ENCODE measurements around the gene FBXW12. TPM values are rescaled to one million over a fixed set of nuclear protein-coding genes. Genes with fewer than 3 reads are reported as not detected.

FBXW12 gene
- total RNA-seq, 1 experiment from 2014 or later = not detected

DNA sequence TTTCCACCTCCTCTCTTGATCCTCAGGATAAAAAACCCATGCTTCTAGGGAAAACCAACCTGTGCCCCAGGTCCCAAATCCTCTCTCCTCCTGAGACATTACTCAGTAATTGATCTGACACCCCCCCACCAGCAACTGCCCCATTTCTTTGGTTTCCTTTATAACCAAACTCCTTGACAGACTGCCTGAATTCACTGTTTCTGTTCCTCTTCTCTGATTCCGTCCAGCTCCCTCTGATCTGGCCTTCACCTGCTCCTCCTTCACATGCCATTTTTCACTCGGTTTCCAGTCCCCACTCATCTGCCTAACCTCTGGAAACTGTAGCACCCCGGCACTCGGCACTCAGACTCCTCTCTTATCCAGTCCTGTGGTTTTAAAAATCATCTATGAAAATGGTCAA lies 65.8 kb downstream of the FBXW12 start:
- Histone ChIP-seq H3K36me3 (ENCODE audit: control insufficient read depth in 1 of 2, insufficient read depth in 2 of 2, low read length in 2 of 2) (peaks cover 9 to 21% of the 10 kb centered on the region in 2 experiments; a peak in 3 of 4 replicates), H3K9ac (ENCODE audit: low read length) (no peak overlapping the region), H4K20me1 (ENCODE audit: insufficient read depth) (no peaks in the 10 kb centered on the region), H2AFZ (ENCODE audit: low read depth, low read length, poor library complexity, severe bottlenecking) (no peak overlapping the region), H3K4me1 (ENCODE audit: control insufficient read depth in 1 of 2, insufficient read depth in 2 of 2, low read length in 2 of 2) (peaks cover 36 to 58% of the 10 kb centered on the region in 2 experiments), H3K27me3 (ENCODE audit: insufficient read depth, low read length) (no peaks in the 10 kb centered on the region), H3K9me2 (ENCODE audit: insufficient read depth) (no peaks in the 10 kb centered on the region), H3K27ac (ENCODE audit: low read depth, low read length) (no peak overlapping the region), H3K9me3 (ENCODE audit: control insufficient read depth in 1 of 2, insufficient read depth in 1 of 2, low read depth in 1 of 2, low read length in 2 of 2) (no peaks in the 10 kb centered on the region), H3K79me2 (ENCODE audit: insufficient read depth, low read length) (peaks cover 54% of the 10 kb centered on the region), H3K4me3 (replicated peaks in 1 of 2; ENCODE audit: low read depth in 1 of 2, low read length in 2 of 2) (no peak overlapping the region), H3K4me2 (ENCODE audit: low read length) (no peak overlapping the region)
- DNase-seq (ENCODE audit: low read depth, low spot score) = no peak
- TF ChIP-seq, protein P1, sequence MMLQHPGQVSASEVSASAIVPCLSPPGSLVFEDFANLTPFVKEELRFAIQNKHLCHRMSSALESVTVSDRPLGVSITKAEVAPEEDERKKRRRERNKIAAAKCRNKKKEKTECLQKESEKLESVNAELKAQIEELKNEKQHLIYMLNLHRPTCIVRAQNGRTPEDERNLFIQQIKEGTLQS (IDR thresholded peaks at IDR 0.05) = no peak
- TF ChIP-seq CEBPB (IDR thresholded peaks at IDR 0.05; ENCODE audit: low read depth) = no peak
- no peak for TF ChIP-seq EZH2phosphoT487 (IDR thresholded peaks at IDR 0.05; ENCODE audit: borderline replicate concordance)
- TF ChIP-seq ZFX (IDR thresholded peaks at IDR 0.05) = no peak
- TF ChIP-seq, protein P2, sequence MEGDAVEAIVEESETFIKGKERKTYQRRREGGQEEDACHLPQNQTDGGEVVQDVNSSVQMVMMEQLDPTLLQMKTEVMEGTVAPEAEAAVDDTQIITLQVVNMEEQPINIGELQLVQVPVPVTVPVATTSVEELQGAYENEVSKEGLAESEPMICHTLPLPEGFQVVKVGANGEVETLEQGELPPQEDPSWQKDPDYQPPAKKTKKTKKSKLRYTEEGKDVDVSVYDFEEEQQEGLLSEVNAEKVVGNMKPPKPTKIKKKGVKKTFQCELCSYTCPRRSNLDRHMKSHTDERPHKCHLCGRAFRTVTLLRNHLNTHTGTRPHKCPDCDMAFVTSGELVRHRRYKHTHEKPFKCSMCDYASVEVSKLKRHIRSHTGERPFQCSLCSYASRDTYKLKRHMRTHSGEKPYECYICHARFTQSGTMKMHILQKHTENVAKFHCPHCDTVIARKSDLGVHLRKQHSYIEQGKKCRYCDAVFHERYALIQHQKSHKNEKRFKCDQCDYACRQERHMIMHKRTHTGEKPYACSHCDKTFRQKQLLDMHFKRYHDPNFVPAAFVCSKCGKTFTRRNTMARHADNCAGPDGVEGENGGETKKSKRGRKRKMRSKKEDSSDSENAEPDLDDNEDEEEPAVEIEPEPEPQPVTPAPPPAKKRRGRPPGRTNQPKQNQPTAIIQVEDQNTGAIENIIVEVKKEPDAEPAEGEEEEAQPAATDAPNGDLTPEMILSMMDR (IDR thresholded peaks at IDR 0.05 in 2 of 3, conservative IDR thresholded peaks at IDR 0.05 in 1 of 3; ENCODE audit: borderline replicate concordance in 1 of 3, insufficient read depth in 1 of 3, low read depth in 2 of 3, low read length in 2 of 3) = no peak
- TF ChIP-seq EGR1 (IDR thresholded peaks at IDR 0.05; ENCODE audit: low read depth) = no peak
- no peak for TF ChIP-seq ELF1 (IDR thresholded peaks at IDR 0.05; ENCODE audit: borderline replicate concordance, low read depth)
- no peak for TF ChIP-seq POLR2A (IDR thresholded peaks at IDR 0.05; ENCODE audit: borderline replicate concordance, extremely low read depth, insufficient read depth, insufficient read length)
- no peak for TF ChIP-seq SP1 (IDR thresholded peaks at IDR 0.05; ENCODE audit: low read depth)
- TF ChIP-seq, protein P3, sequence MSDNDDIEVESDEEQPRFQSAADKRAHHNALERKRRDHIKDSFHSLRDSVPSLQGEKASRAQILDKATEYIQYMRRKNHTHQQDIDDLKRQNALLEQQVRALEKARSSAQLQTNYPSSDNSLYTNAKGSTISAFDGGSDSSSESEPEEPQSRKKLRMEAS (IDR thresholded peaks at IDR 0.05) = no peak
- no peak for TF ChIP-seq YY1 (IDR thresholded peaks at IDR 0.05; ENCODE audit: extremely low read depth, insufficient replicate concordance, low read depth, low read length)
- TF ChIP-seq FOSL1 (IDR thresholded peaks at IDR 0.05; ENCODE audit: low read depth) = no peak
- TF ChIP-seq EZH2 (IDR thresholded peaks at IDR 0.05) = no peak
- TF ChIP-seq RAD21 (IDR thresholded peaks at IDR 0.05; ENCODE audit: low read depth) = no peak
- no peak for TF ChIP-seq POLR2AphosphoS5 (IDR thresholded peaks at IDR 0.05; ENCODE audit: low read depth, low read length)
- TF ChIP-seq, protein P4, sequence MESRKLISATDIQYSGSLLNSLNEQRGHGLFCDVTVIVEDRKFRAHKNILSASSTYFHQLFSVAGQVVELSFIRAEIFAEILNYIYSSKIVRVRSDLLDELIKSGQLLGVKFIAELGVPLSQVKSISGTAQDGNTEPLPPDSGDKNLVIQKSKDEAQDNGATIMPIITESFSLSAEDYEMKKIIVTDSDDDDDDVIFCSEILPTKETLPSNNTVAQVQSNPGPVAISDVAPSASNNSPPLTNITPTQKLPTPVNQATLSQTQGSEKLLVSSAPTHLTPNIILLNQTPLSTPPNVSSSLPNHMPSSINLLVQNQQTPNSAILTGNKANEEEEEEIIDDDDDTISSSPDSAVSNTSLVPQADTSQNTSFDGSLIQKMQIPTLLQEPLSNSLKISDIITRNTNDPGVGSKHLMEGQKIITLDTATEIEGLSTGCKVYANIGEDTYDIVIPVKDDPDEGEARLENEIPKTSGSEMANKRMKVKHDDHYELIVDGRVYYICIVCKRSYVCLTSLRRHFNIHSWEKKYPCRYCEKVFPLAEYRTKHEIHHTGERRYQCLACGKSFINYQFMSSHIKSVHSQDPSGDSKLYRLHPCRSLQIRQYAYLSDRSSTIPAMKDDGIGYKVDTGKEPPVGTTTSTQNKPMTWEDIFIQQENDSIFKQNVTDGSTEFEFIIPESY (IDR thresholded peaks at IDR 0.05; ENCODE audit: extremely low read depth, insufficient replicate concordance, low read length) = no peak
- TF ChIP-seq ZNF274 (IDR thresholded peaks at IDR 0.05; ENCODE audit: low read depth, low read length) = no peak
- RAD21 ChIA-PET (ENCODE audit: low non-redundant PET in 1 of 2, low total read pairs in 2 of 2, uncharacterized antibody in 2 of 2, unreplicated experiment in 2 of 2) = interaction anchor here in 1 of 2 experiments (3.3 kb wide), 1 partner anchor 37 kb away, joined by 59 read pairs; no protein-coding TSS in a partner anchor
- POLR2A ChIA-PET = no interaction called here
- CTCF ChIA-PET = interaction anchor here (1.3 to 6.4 kb wide), 3 partner anchors 36 to 163 kb away, joined by 3 to 386 read pairs (median 91); no protein-coding TSS in a partner anchor
- no TSS peak for BruUV-seq (replicated peaks)
- intact Hi-C loops (cut with micrococcal nuclease) = no loop called here
- ATAC-seq = no peak

Measured in HCT116 (cell line).